M059J (cell line): Measurements from ENCODE around the gene ZNF541. TPM values are rescaled to one million over a fixed set of nuclear protein-coding genes. Genes with fewer than 3 reads are reported as not detected.

Source experiments
- DNase-seq: peaks from one replicate; pipeline ENCODE4 v3.0.0-alpha.2; 2012; ENCODE audit warnings: low read depth
- total RNA-seq: library from RNA; depleted of rRNA; stranded (reverse); fragments of >200 nt; shearing (Covaris generic); gene quantifications from 2 replicates; pipeline ENCODE4 v1.2.3, GENCODE V29; 2014; rRNA removed

Gene ZNF541
- total RNA-seq, 1 experiment from 2014 or later = 0.27 TPM

GRCh38 chr19:47544075-47544474 lies 28.9 kb downstream of the ZNF541 start:
- DNase-seq = no peak

- peak; percentile 31 for DNase-seq
These were observed 30.9 kb downstream of the ZNF541 start for GRCh38 chr19:47542030-47542475.

- DNase-seq = no peak
These were observed 31.4 kb downstream of the ZNF541 start for GRCh38 chr19:47541518-47541917.

DNA sequence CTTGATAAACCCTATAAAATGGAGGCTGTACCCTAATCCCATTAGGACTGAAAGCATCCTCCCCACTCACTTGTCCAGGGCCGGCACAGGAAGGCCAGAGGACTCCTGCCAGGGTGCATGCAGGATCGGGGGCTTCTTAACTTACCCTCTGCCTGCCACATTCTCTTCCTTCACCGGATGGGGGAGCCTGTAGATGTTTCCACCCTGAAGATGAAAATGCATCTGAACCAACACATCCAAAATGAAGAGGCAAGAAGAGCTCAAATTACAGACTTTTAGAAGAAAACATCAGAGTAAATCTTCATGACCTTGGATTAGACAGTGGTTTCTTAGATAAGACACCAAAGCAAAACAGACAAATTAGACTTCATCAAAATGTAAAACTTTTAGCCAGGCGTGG lies 32.2 kb downstream of the ZNF541 start:
- peak; percentile 37 for DNase-seq

GRCh38 chr19:47539747-47540311 lies 33.1 kb downstream of the ZNF541 start:
- no peak for DNase-seq

DNA sequence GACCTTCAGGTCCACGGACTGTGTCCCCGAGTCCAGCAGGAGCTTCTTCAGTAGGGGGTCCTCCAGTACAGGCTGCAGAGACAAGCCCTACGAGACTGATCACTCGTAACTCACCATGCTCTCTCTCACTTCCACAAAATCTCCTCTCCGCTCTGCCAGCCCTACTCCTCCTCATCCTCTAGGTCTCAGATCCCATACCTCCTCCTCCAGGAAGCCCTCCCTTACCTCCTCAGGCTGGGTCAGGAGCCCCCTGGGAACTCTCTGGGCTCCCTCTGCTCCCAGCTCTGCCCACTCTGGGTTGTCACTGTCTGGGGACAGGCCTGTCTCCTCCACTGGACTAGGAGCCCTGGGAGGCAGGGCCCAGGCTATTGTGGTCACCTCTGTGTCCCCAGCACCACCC lies 34.1 kb downstream of the ZNF541 start:
- DNase-seq = no peak

DNA sequence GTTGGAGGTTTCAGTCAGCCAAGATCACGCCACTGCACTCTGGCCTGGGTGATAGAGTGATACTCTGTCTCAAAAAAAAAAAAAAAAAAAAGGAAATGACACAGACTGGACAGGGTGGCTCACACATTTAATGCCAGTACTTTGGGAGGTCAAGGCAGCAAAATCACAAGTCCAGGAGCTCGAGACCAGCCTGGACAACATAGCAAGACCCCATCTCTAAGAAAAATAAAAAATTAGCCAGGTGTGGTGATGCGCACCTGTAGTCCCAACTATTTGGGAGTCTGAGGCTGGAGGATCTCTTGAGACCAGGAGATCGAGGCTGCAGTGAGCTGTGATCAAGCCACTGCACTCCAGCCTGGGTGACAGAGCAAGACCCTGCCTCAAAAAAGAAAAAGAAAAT lies 35.5 kb downstream of the ZNF541 start:
- DNase-seq = no peak

DNA sequence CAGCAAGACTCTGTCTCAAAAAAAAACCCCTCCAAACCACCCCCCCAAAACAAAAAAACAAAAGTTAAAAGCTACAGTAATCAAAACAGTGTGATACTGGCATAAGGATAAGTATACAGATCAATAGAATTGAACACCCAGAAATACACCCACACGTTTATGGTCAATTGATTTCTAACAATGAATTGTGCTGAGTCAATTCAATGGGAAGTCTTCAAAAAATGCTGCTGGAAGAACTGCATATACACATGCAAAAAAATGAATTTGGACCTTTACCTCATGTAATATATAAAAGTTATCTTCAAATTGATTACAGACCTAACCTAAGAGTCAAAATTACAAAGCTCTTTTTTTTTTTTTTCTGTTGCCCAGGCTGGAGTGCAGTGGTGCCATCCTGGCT lies 38.3 kb downstream of the ZNF541 start:
- DNase-seq = no peak

- no peak for DNase-seq
These were observed 41.1 kb downstream of the ZNF541 start for GRCh38 chr19:47531640-47532387.

DNA sequence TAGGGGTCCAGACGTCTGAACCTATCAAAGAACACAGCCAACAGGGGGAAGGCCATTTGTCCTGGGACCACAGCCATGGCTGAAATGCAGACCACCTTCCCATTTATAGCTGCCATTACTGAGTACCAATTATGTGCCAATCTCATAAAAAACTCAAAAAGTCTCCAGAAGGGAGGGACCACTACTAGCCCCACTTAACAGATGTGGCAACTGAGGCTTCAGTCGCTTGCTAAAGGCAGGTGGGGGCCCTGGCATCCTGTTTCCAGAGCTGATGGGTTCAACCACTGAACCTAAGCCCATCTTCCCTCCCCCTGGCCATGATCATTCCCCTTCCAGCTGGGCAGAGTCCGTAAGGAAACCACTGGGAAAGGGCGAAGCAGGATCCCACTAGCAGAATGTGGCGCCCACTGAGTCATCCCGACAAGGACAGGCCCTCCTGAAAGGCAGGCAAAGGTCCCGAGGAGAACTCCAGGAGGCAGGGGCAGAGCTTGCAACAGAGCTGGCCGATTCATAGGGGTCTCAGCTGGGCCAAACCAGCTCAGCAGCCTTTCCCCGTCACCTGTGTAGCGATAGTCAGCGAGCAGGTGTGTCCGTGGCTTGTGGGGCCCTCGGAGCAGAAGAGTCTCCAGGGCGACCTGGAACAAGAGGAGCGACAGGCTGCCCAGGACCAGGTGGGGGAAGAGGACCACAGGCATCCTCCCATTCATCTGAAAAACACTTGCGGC lies 43.8 kb downstream of the ZNF541 start:
- no peak for DNase-seq

GRCh38 chr19:47526798-47527197 lies 46.1 kb downstream of the ZNF541 start:
- DNase-seq = no peak

GRCh38 chr19:47523473-47523872 lies 49.5 kb downstream of the ZNF541 start:
- peak; percentile 35 for DNase-seq

Other genes starting within 250 kb of the ZNF541 start
- gene C5AR2, start 241.0 kb downstream of the ZNF541 start, total RNA-seq = 0.39 and 0.91 TPM in 2 replicates
- gene DHX34, start 223.8 kb downstream of the ZNF541 start, total RNA-seq = 10.8 and 16.2 TPM in 2 replicates
- 3.3 and 5.4 TPM in 2 replicates for gene MEIS3, start 153.6 kb downstream of the ZNF541 start, total RNA-seq
- not detected in 2 replicates for gene SLC8A2, start 101.3 kb downstream of the ZNF541 start, total RNA-seq
- 3.4 and 11.1 TPM in 2 replicates for gene KPTN, start 88.9 kb downstream of the ZNF541 start, total RNA-seq
- gene NAPA, start 58.1 kb downstream of the ZNF541 start, total RNA-seq = 211 and 268 TPM in 2 replicates
- gene BICRA, start 36.0 kb upstream of the ZNF541 start, total RNA-seq = 2.7 and 5.3 TPM in 2 replicates
- gene EHD2, start 140.3 kb upstream of the ZNF541 start, total RNA-seq = 34.0 and 91.2 TPM in 2 replicates
- 19.6 and 31.0 TPM in 2 replicates for gene NOP53, start 172.4 kb upstream of the ZNF541 start, total RNA-seq
- 366 and 459 TPM in 2 replicates for gene SELENOW, start 205.6 kb upstream of the ZNF541 start, total RNA-seq
- not detected in 2 replicates for gene TPRX1, start 231.4 kb upstream of the ZNF541 start, total RNA-seq
- gene CRX, start 248.8 kb upstream of the ZNF541 start, total RNA-seq = not detected in 2 replicates